Endothelial cell of umbilical vein (primary cell): ENCODE measurements around the gene TCEAL3. TPM values are rescaled to one million over a fixed set of nuclear protein-coding genes. Genes with fewer than 3 reads are reported as not detected.

ENCODE experiments used
- BruUV-seq: library from RNA; stranded (reverse); fragments of 400-500 nt; replicated peaks from 2 replicates; lab custom pipeline; 2021; lab: Mats Ljungman, UMichigan
- CTCF ChIA-PET: fragments of 300-600, 350-600 bp; sonication (Branson Sonifier 250); formaldehyde crosslinking; loops from one replicate; lab custom pipeline; 2021; ENCODE audit warnings: antibody characterized with exemption, inconsistent platforms; lab: Charles Lee
- POLR2A ChIA-PET: fragments of 300-600, 350-600 bp; sonication (Branson Sonifier 250); formaldehyde crosslinking; loops from one replicate; lab custom pipeline; 2021; ENCODE audit warnings: antibody characterized with exemption, inconsistent platforms; lab: Charles Lee
- DNase-seq: peaks from one replicate; pipeline ENCODE4 v3.0.0-alpha.2; 2011; ENCODE audit warnings: low read depth, low spot score
- FAIRE-seq: peaks from 2 replicates; lab custom pipeline; 2011; peaks lifted over from hg19 to GRCh38; lab: Jason Lieb, UNC
- H2AFZ ChIP-seq: 2 replicates; pipeline ENCODE4 v1.6.0; 2012; ENCODE audit warnings: low read depth, low read length, control low read depth, inconsistent platforms
- H3K27ac ChIP-seq: 2 replicates; pipeline ENCODE4 v1.5.1; 2011; ENCODE audit warnings: low read depth, mild to moderate bottlenecking, control low read depth, low read length, moderate library complexity; ENCODE audit not compliant: insufficient read depth
- H3K27me3 ChIP-seq, 2 experiments: 2 replicates each; pipeline versions ENCODE4 v1.6.0 to v1.6.1; 2011; ENCODE audit warnings: low read length in 2 of 2, mixed read lengths in 1 of 2; ENCODE audit not compliant: control insufficient read depth in 2 of 2, insufficient read depth in 2 of 2
- H3K36me3 ChIP-seq, 2 experiments: 2 replicates in 1 of 2; 3 replicates in 1 of 2; pipeline ENCODE4 v1.5.1; 2011; ENCODE audit warnings: low read length in 2 of 2, mild to moderate bottlenecking in 1 of 2, moderate library complexity in 1 of 2; ENCODE audit not compliant: control insufficient read depth in 2 of 2, insufficient read depth in 2 of 2; ENCODE audit errors: extremely low read depth in 1 of 2
- H3K4me1 ChIP-seq: 3 replicates; pipeline ENCODE4 v1.5.1; 2011; ENCODE audit warnings: mild to moderate bottlenecking, low read length; ENCODE audit not compliant: control insufficient read depth, insufficient read depth; ENCODE audit errors: extremely low read depth
- H3K4me2 ChIP-seq: 2 replicates; pipeline ENCODE4 v1.6.1; 2011; ENCODE audit warnings: low read length, control low read depth, mixed read lengths; ENCODE audit not compliant: insufficient read depth
- H3K4me3 ChIP-seq, 3 experiments: fragments of 200-600 bp in 1 of 3; sonication (generic), shearing (Covaris generic) in 1 of 3; replicated peaks in 1 of 3; 2 replicates each; pipeline ENCODE4 v1.5.1; 2011 to 2016; ENCODE audit warnings: control low read depth in 3 of 3, low read length in 3 of 3, mild to moderate bottlenecking in 2 of 3, inconsistent platforms in 1 of 3, low read depth in 1 of 3, moderate library complexity in 1 of 3; ENCODE audit not compliant: insufficient read depth in 1 of 3
- H3K79me2 ChIP-seq: 2 replicates; pipeline ENCODE4 v1.6.0; 2012; ENCODE audit warnings: low read length, inconsistent platforms; ENCODE audit not compliant: control insufficient read depth, insufficient read depth
- H3K9ac ChIP-seq: replicated peaks from 2 replicates; pipeline ENCODE3; 2011; ENCODE audit warnings: low read length, control low read depth; ENCODE audit not compliant: insufficient read depth; ENCODE audit errors: extremely low read depth
- H3K9me1 ChIP-seq: replicated peaks from 3 replicates; pipeline ENCODE4 v1.6.0; 2011; ENCODE audit warnings: mild to moderate bottlenecking, low read length; ENCODE audit not compliant: control insufficient read depth, insufficient read depth; ENCODE audit errors: extremely low read depth
- H3K9me3 ChIP-seq: replicated peaks from 2 replicates; pipeline ENCODE4 v1.5.1; 2012; ENCODE audit warnings: low read length, inconsistent platforms; ENCODE audit not compliant: control insufficient read depth, insufficient read depth
- H4K20me1 ChIP-seq: replicated peaks from 2 replicates; pipeline ENCODE3; 2011; ENCODE audit warnings: mild to moderate bottlenecking, low read length; ENCODE audit not compliant: control insufficient read depth, insufficient read depth; ENCODE audit errors: extremely low read depth
- CTCF ChIP-seq, 2 donors: IDR thresholded peaks; 1 replicate in 1 of 2; 2 replicates in 1 of 2; pipeline ENCODE4 v1.5.1; 2011; ENCODE audit warnings: low read length in 2 of 2, mild to moderate bottlenecking in 2 of 2, moderate library complexity in 2 of 2, control low read depth in 1 of 2, inconsistent platforms in 1 of 2, low read depth in 1 of 2; ENCODE audit not compliant: insufficient read depth in 1 of 2; ENCODE audit errors: extremely low read depth in 1 of 2
- EZH2 ChIP-seq: IDR thresholded peaks from 2 replicates; pipeline ENCODE4 v1.6.1; 2012; ENCODE audit warnings: borderline replicate concordance, low read depth, mild to moderate bottlenecking, moderate library complexity, low read length, inconsistent platforms; ENCODE audit not compliant: severe bottlenecking
- FOS ChIP-seq: IDR thresholded peaks from 2 replicates; pipeline ENCODE4 v1.6.1; 2011; ENCODE audit warnings: mild to moderate bottlenecking, low read length, moderate library complexity, borderline replicate concordance; ENCODE audit not compliant: insufficient read depth
- GATA2 ChIP-seq: IDR thresholded peaks from 2 replicates; pipeline ENCODE4 v1.7.0; 2011; ENCODE audit warnings: low read depth, mild to moderate bottlenecking, moderate library complexity, mixed read lengths, low read length; ENCODE audit not compliant: insufficient read length, insufficient read depth
- JUN ChIP-seq: IDR thresholded peaks from 2 replicates; pipeline ENCODE4 v1.6.1; 2011; ENCODE audit warnings: borderline replicate concordance, low read depth; ENCODE audit not compliant: insufficient read length, insufficient read depth
- MAX ChIP-seq: IDR thresholded peaks from 2 replicates; pipeline ENCODE4 v1.6.1; 2011; ENCODE audit not compliant: insufficient read depth, insufficient read length
- MYC ChIP-seq: IDR thresholded peaks from one replicate; pipeline ENCODE4 v1.6.1; 2011; ENCODE audit warnings: mild to moderate bottlenecking, low read depth, low read length
- POLR2A ChIP-seq: IDR thresholded peaks from 2 replicates; pipeline ENCODE4 v1.6.1; 2012; ENCODE audit warnings: low read depth, mild to moderate bottlenecking, control low read depth, low read length
- POLR2AphosphoS5 ChIP-seq: IDR thresholded peaks from 2 replicates; pipeline ENCODE4 v1.6.1; 2012; ENCODE audit warnings: low read depth, mild to moderate bottlenecking, control low read depth, low read length, moderate library complexity; ENCODE audit not compliant: insufficient read depth
- dilution Hi-C: fragments of 300-500 bp; cut with MboI; formaldehyde crosslinking; loops from one replicate; pipeline ENCODE4 v1.15.0; 2019; ENCODE audit warnings: low sequenced_read_pairs; ENCODE audit not compliant: extremely low pct_ligation_motif_present
- intact Hi-C: fragments of 100-400 bp; cut with micrococcal nuclease; formaldehyde crosslinking; loops from one replicate; pipeline ENCODE4 v1.10.0; 2022
- polyA plus RNA-seq, 4 experiments: library from polyadenylated mRNA; depleted of rRNA in 3 of 4; stranded (reverse) in 3 of 4; unstranded in 1 of 4; fragments of >200 nt; gene quantifications; 2 replicates each; pipeline versions ENCODE4 v1.2.1 to v1.2.3, GENCODE V29; 2011 to 2012; ENCODE audit warnings: missing spikeins in 1 of 4
- total RNA-seq: library from RNA; stranded (reverse); gene quantifications from 2 replicates; pipeline ENCODE4 v1.2.3, GENCODE V29; 2021

The TCEAL3 gene
- total and polyA plus RNA-seq, 2 donors (not counting 3 experiments of a cell fraction or from before 2014, with no cell fraction given): 8.9 to 23.7 TPM

- Histone ChIP-seq H3K9me3 (no peaks in the 10 kb centered on the region), H3K36me3 (no peaks in the 10 kb centered on the region), H3K4me2 (no peak overlapping the region), H2AFZ (no peak overlapping the region), H3K79me2 (peaks cover 1% of the 10 kb centered on the region), H3K4me1 (peaks cover 5% of the 10 kb centered on the region), H3K27ac (no peak overlapping the region), H3K9me1 (no peaks in the 10 kb centered on the region), H3K27me3 (no peaks in the 10 kb centered on the region), H3K4me3 (no peak overlapping the region), H4K20me1 (no peaks in the 10 kb centered on the region), H3K9ac (no peak overlapping the region)
- DNase-seq (no peak), FAIRE-seq (no peak)
- intact Hi-C loops: no loop called here
- dilution Hi-C loops: no loop called here
- BruUV-seq: no TSS peak
- TF ChIP-seq JUN (no peak), MYC (no peak), EZH2 (no peak), CTCF (IDR thresholded peaks at IDR 0.05; ENCODE audit: extremely low read depth in 1 of 2, insufficient read depth in 1 of 2, low read depth in 1 of 2, low read length in 2 of 2) (no peak), FOS (no peak), GATA2 (no peak), POLR2AphosphoS5 (no peak), MAX (no peak), POLR2A (no peak)
- ChIA-PET CTCF (interaction anchor here (1.1 kb wide), 1 partner anchor 13 kb away, joined by 3 read pairs; no protein-coding TSS in a partner anchor), POLR2A (no interaction called here)
Observed at GRCh38 chrX:103610282-103610681, 2.5 kb downstream of the TCEAL3 start.
